DOHH2 (cell line): ENCODE data around the gene MMS22L.

Source experiments
- H3F3A ChIP-seq: fragments of 200-600 bp; sonication (generic), shearing (Covaris generic); 2 replicates; pipeline ENCODE4 v1.6.0; 2016; ENCODE audit warnings: antibody characterized with exemption, mild to moderate bottlenecking; ENCODE audit not compliant: control insufficient read depth, insufficient read depth
- H3K27ac ChIP-seq: fragments of 200-600 bp; sonication (generic); 2 replicates; pipeline ENCODE4 v1.5.1; 2014; ENCODE audit warnings: low read depth, mild to moderate bottlenecking, low read length, moderate library complexity
- H3K27me3 ChIP-seq: fragments of 200-600 bp; sonication (generic); 2 replicates; pipeline ENCODE4 v1.6.1; 2014; ENCODE audit warnings: mild to moderate bottlenecking, low read length, mixed read lengths; ENCODE audit not compliant: control insufficient read depth
- H3K36me3 ChIP-seq: fragments of 200-600 bp; sonication (generic); 2 replicates; pipeline ENCODE4 v1.6.1; 2014; ENCODE audit warnings: mild to moderate bottlenecking, low read length, moderate library complexity, mixed read lengths; ENCODE audit not compliant: control insufficient read depth
- H3K4me1 ChIP-seq: fragments of 200-600 bp; sonication (generic); 2 replicates; pipeline ENCODE4 v1.6.1; 2014; ENCODE audit warnings: mild to moderate bottlenecking, low read length, mixed read lengths; ENCODE audit not compliant: control insufficient read depth
- H3K4me2 ChIP-seq: fragments of 200-600 bp; sonication (generic); 2 replicates; pipeline ENCODE4 v1.6.0; 2014; ENCODE audit warnings: mild to moderate bottlenecking, low read length, moderate library complexity
- H3K4me3 ChIP-seq: fragments of 200-600 bp; sonication (generic); 2 replicates; pipeline ENCODE4 v1.5.1; 2014; ENCODE audit warnings: mild to moderate bottlenecking, low read length, mixed read lengths
- H3K79me2 ChIP-seq: fragments of 200-600 bp; sonication (generic); 2 replicates; pipeline ENCODE4 v1.6.1; 2014; ENCODE audit warnings: mild to moderate bottlenecking, low read length, mixed read lengths; ENCODE audit not compliant: control insufficient read depth
- H3K9me2 ChIP-seq: fragments of 200-600 bp; sonication (generic); replicated peaks from 2 replicates; pipeline ENCODE4 v1.6.1; 2014; ENCODE audit warnings: mild to moderate bottlenecking, low read length, mixed read lengths; ENCODE audit not compliant: control insufficient read depth
- H3K9me3 ChIP-seq: fragments of 200-600 bp; sonication (generic); 2 replicates; pipeline ENCODE4 v1.6.1; 2014; ENCODE audit warnings: antibody characterized with exemption, low read length, mixed read lengths; ENCODE audit not compliant: control insufficient read depth, insufficient read depth
- H4K20me1 ChIP-seq: fragments of 200-600 bp; sonication (generic); 2 replicates; pipeline ENCODE4 v1.6.0; 2014; ENCODE audit warnings: low read depth, mild to moderate bottlenecking, antibody characterized with exemption, low read length, moderate library complexity; ENCODE audit not compliant: control insufficient read depth, insufficient read depth
- EZH2phosphoT487 ChIP-seq: fragments of 200-600 bp; sonication (generic); IDR thresholded peaks from 2 replicates; pipeline ENCODE4 v1.6.1; 2017; ENCODE audit warnings: borderline replicate concordance, mild to moderate bottlenecking, antibody characterized with exemption, low read length, moderate library complexity, mixed read lengths
- TF ChIP-seq, protein P1 (sequence below): fragments of 200-600 bp; sonication (generic); IDR thresholded peaks from one replicate; pipeline ENCODE4 v1.5.1; 2014; ENCODE audit warnings: antibody characterized with exemption, mild to moderate bottlenecking, low read depth, low read length; ENCODE audit not compliant: poor library complexity, severe bottlenecking

Gene MMS22L

DNA sequence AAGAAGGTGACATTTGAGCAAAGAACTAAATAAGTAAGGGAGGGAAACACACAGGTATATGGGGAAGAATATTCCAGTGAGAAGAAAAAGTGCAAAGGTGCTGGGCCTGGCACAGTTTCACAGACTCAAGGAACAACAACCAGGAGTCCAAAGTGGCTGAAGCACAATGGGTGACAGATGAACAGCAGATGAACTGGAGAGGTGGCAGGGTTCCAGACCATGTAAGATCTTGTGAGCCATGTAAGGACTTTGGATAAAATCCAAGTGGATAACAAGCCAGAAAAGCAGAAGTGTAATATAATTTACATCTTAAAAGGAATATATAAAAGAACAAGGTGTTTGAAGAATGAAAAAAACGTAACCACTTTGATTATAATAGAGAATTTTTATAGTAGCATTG, 87.9 kb downstream of the MMS22L start:
- TF ChIP-seq, protein P1, sequence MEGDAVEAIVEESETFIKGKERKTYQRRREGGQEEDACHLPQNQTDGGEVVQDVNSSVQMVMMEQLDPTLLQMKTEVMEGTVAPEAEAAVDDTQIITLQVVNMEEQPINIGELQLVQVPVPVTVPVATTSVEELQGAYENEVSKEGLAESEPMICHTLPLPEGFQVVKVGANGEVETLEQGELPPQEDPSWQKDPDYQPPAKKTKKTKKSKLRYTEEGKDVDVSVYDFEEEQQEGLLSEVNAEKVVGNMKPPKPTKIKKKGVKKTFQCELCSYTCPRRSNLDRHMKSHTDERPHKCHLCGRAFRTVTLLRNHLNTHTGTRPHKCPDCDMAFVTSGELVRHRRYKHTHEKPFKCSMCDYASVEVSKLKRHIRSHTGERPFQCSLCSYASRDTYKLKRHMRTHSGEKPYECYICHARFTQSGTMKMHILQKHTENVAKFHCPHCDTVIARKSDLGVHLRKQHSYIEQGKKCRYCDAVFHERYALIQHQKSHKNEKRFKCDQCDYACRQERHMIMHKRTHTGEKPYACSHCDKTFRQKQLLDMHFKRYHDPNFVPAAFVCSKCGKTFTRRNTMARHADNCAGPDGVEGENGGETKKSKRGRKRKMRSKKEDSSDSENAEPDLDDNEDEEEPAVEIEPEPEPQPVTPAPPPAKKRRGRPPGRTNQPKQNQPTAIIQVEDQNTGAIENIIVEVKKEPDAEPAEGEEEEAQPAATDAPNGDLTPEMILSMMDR: no peak
- no peak for TF ChIP-seq EZH2phosphoT487
- H3K27me3 ChIP-seq: no peaks in the 10 kb centered on the region

DNA sequence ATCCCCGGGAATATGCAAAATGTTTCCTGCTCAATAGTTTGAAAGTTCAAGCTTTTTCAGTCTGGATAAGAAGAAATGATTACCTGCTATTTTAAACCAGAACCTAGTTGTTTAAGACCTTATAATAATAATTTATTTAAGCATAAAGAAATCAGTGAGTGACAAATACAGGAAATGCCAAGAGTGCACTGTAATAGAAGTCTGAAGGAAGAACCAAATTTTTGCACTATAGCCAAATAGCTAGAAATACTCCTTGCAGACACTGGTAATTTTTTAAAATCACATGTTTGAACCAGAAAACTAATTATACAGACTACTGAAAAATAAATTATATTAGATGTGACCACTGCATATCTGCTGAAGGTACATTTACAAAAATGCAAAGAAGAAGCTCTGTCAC, 93.2 kb downstream of the MMS22L start:
- TF ChIP-seq, protein P1: no peak
- TF ChIP-seq EZH2phosphoT487: no peak
- Histone ChIP-seq H3K27me3 (no peaks in the 10 kb centered on the region), H3K9me2 (no peaks in the 10 kb centered on the region), H3K4me1 (no peaks in the 10 kb centered on the region), H3F3A (peaks cover 16% of the 10 kb centered on the region), H3K4me3 (no peak overlapping the region), H3K4me2 (no peak overlapping the region), H3K27ac (no peak overlapping the region), H3K9me3 (no peaks in the 10 kb centered on the region), H3K36me3 (peaks cover 16% of the 10 kb centered on the region), H4K20me1 (no peaks in the 10 kb centered on the region; the same call in 1 of the 2 replicates), H3K79me2 (no peaks in the 10 kb centered on the region)

More for the DNA sequence above, 87.9 kb downstream of the MMS22L start:
- Histone ChIP-seq H3F3A (no peaks in the 10 kb centered on the region), H3K9me3 (no peaks in the 10 kb centered on the region), H3K27ac (no peak overlapping the region), H4K20me1 (no peaks in the 10 kb centered on the region; the same call in 1 of the 2 replicates), H3K4me1 (no peaks in the 10 kb centered on the region), H3K36me3 (peaks cover 27% of the 10 kb centered on the region), H3K4me3 (no peak overlapping the region), H3K79me2 (no peaks in the 10 kb centered on the region), H3K9me2 (no peaks in the 10 kb centered on the region), H3K4me2 (no peak overlapping the region)

DNA sequence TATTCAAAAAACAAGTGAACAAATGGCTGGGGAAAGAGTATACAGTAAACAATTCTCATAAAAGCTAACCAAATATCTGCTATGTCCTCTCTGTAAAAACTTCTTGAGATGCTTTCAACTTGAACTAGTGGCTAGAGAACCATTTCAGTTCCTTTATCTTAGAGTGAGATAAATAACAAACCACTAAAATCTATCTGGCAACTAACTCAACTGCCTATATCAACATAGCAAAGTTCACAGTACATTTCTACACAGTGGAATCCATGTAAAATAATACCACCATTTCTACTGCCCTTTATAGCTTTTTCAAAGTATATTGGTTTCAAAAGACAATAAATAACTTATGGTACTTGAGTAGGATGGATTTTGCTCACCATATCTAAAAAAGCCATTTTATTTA, 95.1 kb downstream of the MMS22L start:
- Histone ChIP-seq H4K20me1 (no peaks in the 10 kb centered on the region; the same call in 1 of the 2 replicates), H3K27me3 (no peaks in the 10 kb centered on the region), H3K9me3 (no peaks in the 10 kb centered on the region), H3K36me3 (peaks cover 21% of the 10 kb centered on the region; the same call in 1 of the 2 replicates), H3K79me2 (no peaks in the 10 kb centered on the region), H3K4me1 (no peaks in the 10 kb centered on the region), H3K9me2 (no peaks in the 10 kb centered on the region), H3F3A (peaks cover 16% of the 10 kb centered on the region), H3K4me3 (no peak overlapping the region), H3K27ac (no peak overlapping the region), H3K4me2 (no peak overlapping the region)
- TF ChIP-seq, protein P1: no peak
- TF ChIP-seq EZH2phosphoT487: no peak
